Keratinocyte (primary cell): Measurements from ENCODE around the gene SNRPF.

ENCODE experiments used
- CTCF ChIP-seq, 3 experiments: IDR thresholded peaks in 1 of 3; conservative IDR thresholded peaks in 1 of 3; optimal IDR thresholded peaks in 1 of 3; 2 replicates in 2 of 3; 3 replicates in 1 of 3; pipeline versions ENCODE3 to v1.5.1; 2011; ENCODE audit warnings: low read length in 3 of 3, mild to moderate bottlenecking in 3 of 3, moderate library complexity in 2 of 3, control low read depth in 1 of 3, inconsistent platforms in 1 of 3; ENCODE audit not compliant: insufficient read depth in 2 of 3; ENCODE audit errors: extremely low read depth in 1 of 3
- EZH2 ChIP-seq: IDR thresholded peaks from one replicate; pipeline ENCODE4 v1.6.1; 2012; ENCODE audit warnings: inconsistent platforms, mild to moderate bottlenecking, low read length, moderate library complexity

GRCh38 chr12:95887311-95887710 lies 28.6 kb downstream of the SNRPF start:
- TF ChIP-seq CTCF (optimal IDR thresholded peaks at IDR 0.05 in 1 of 3, IDR thresholded peaks at IDR 0.05 in 1 of 3, conservative IDR thresholded peaks at IDR 0.05 in 1 of 3; ENCODE audit: extremely low read depth in 1 of 3, insufficient read depth in 2 of 3, low read length in 3 of 3) (no peak), EZH2 (no peak)
